Omental fat pad (tissue), 4 donors: Measurements from ENCODE around the gene SLC4A5. TPM values are rescaled to one million over a fixed set of nuclear protein-coding genes. Genes with fewer than 3 reads are reported as not detected.

Experiments
- ATAC-seq: fragments of 150-250 bp; one replicate; pipeline ENCODE4 v1.9.1; 2016; ENCODE audit warnings: mild to moderate bottlenecking, moderate library complexity; ENCODE audit not compliant: low FRiP score
- DNase-seq: peaks from one replicate; pipeline ENCODE4 v3.0.0-alpha.2; 2019; ENCODE audit warnings: low spot score
- CTCF ChIP-seq, 3 donors: fragments of 450-650 bp; IDR thresholded peaks; one replicate each; pipeline ENCODE4 v1.5.1; 2016 to 2017; ENCODE audit warnings: antibody characterized with exemption in 3 of 3, mild to moderate bottlenecking in 3 of 3, moderate library complexity in 2 of 3
- total RNA-seq, 4 donors: library from RNA; depleted of rRNA; stranded (reverse); fragments of >200 nt; gene quantifications; one replicate each; pipeline ENCODE4 v1.1.0, GENCODE V29; 2016

The SLC4A5 gene
- total RNA-seq, 4 donors from 2014 or later = 1.2 to 3.0 (median 1.6) TPM

- ATAC-seq (no peak), DNase-seq (no peak)
- no peak for TF ChIP-seq CTCF (IDR thresholded peaks at IDR 0.05)
Measured at GRCh38 chr2:74253971-74254310, 89.3 kb downstream of the SLC4A5 start.

- DNase-seq = no peak
Measured at GRCh38 chr2:74253306-74253970, 89.8 kb downstream of the SLC4A5 start.

GRCh38 chr2:74252862-74253261 lies 90.4 kb downstream of the SLC4A5 start:
- no peak for ATAC-seq
- TF ChIP-seq CTCF (IDR thresholded peaks at IDR 0.05) = no peak
- no peak for DNase-seq

More at GRCh38 chr2:74253306-74253970, 89.8 kb downstream of the SLC4A5 start:
- no peak for ATAC-seq
- no peak for TF ChIP-seq CTCF (IDR thresholded peaks at IDR 0.05)

- ATAC-seq (no peak), DNase-seq (no peak)
- no peak for TF ChIP-seq CTCF (IDR thresholded peaks at IDR 0.05)
Measured at GRCh38 chr2:74252036-74252435, 91.2 kb downstream of the SLC4A5 start.

GRCh38 chr2:74250189-74250631 lies 93.0 kb downstream of the SLC4A5 start:
- DNase-seq (no peak), ATAC-seq (no peak)

GRCh38 chr2:74249406-74250122 lies 93.7 kb downstream of the SLC4A5 start:
- TF ChIP-seq CTCF (IDR thresholded peaks at IDR 0.05) = no peak
- ATAC-seq (no peak), DNase-seq (no peak)

More at GRCh38 chr2:74250189-74250631, 93.0 kb downstream of the SLC4A5 start:
- TF ChIP-seq CTCF (IDR thresholded peaks at IDR 0.05) = no peak
